Measurements from ENCODE around the gene WHAMM.
"Not testable (repeated sequence)": the region's sequence is repeated elsewhere in the genome, so short reads cannot be mapped to it uniquely, and the experiment has no call there.

Gene WHAMM, protein sequence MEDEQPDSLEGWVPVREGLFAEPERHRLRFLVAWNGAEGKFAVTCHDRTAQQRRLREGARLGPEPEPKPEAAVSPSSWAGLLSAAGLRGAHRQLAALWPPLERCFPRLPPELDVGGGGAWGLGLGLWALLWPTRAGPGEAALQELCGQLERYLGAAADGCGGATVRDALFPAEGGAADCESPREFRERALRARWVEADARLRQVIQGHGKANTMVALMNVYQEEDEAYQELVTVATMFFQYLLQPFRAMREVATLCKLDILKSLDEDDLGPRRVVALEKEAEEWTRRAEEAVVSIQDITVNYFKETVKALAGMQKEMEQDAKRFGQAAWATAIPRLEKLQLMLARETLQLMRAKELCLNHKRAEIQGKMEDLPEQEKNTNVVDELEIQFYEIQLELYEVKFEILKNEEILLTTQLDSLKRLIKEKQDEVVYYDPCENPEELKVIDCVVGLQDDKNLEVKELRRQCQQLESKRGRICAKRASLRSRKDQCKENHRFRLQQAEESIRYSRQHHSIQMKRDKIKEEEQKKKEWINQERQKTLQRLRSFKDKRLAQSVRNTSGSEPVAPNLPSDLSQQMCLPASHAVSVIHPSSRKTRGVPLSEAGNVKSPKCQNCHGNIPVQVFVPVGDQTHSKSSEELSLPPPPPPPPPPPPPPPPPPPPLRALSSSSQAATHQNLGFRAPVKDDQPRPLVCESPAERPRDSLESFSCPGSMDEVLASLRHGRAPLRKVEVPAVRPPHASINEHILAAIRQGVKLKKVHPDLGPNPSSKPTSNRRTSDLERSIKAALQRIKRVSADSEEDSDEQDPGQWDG

GRCh38 chr15:82809308-82810060 is at the start of gene WHAMM:
Gene WHAMM, plus strand, starts transcription at chr15:82809628. Its CDS starts 99 bp downstream, at chr15:82809727.
- FAIRE-seq, result no peak
- DNase-seq (ENCODE audit: insufficient read length, low spot score), result peak; percentile 98

- no peak for FAIRE-seq
- no peak for DNase-seq (ENCODE audit: insufficient read length, low spot score)
These were observed 45.9 kb upstream of the WHAMM start for GRCh38 chr15:82763361-82764116.

DNA sequence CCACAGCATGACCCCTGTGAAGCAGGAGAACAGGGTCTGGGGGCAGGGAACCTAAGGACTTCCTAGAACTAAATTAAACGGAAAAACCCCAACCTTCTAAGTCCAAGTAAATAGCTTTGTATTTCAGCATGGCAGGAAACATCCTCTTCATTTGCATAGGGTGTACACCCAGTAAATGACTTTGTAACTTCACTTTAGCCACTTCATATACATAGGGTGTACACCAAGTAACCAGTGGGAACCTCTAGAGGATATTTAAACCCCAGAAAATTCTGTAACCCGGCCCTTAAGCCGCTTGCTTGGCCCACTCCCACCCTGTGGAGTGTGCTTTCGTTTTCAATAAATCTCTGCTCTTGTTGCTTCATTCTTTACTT is 45.3 kb upstream of the WHAMM start:
- DNase-seq (ENCODE audit: insufficient read length, low spot score) (no peak), FAIRE-seq (no peak)

- FAIRE-seq, result no peak
These were observed 44.7 kb upstream of the WHAMM start for GRCh38 chr15:82764740-82765139.

GRCh38 chr15:82766201-82766600 is 43.2 kb upstream of the WHAMM start:
- DNase-seq (ENCODE audit: insufficient read length, low spot score); FAIRE-seq: not testable (repeated sequence)

More at GRCh38 chr15:82764740-82765139, 44.7 kb upstream of the WHAMM start:
- no peak for DNase-seq (ENCODE audit: insufficient read length, low spot score)

GRCh38 chr15:82767163-82767829 is 42.1 kb upstream of the WHAMM start:
- DNase-seq (ENCODE audit: insufficient read length, low spot score) (no peak), FAIRE-seq (no peak)

GRCh38 chr15:82768414-82769054 is 40.9 kb upstream of the WHAMM start:
- FAIRE-seq, result no peak

GRCh38 chr15:82771789-82772607 is 37.4 kb upstream of the WHAMM start:
- DNase-seq (ENCODE audit: insufficient read length, low spot score) (no peak), FAIRE-seq (no peak)

More at GRCh38 chr15:82768414-82769054, 40.9 kb upstream of the WHAMM start:
- DNase-seq (ENCODE audit: insufficient read length, low spot score), result peak; percentile 39

- no peak for FAIRE-seq
- DNase-seq (ENCODE audit: insufficient read length, low spot score), result no peak
These were observed 34.9 kb upstream of the WHAMM start for GRCh38 chr15:82774496-82774895.

DNA sequence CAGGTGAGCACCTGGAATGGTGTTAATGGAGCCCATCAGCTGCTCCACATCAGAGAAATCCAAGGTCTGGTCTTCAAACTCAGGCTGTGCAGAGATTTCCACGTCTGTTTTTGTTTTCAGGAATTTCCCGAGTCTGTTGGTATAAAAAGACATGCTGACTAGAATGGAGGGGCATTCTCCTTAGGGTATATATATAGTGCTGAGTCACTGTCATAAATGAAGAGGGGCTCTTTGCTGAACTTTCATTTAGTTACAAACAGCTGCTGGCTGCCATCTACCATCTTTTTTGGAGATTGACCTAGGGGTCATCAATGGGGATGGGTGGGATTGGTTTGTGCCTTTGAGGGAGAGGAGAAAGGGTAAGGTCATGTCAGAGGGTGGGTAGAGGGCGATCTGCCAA is 30.7 kb upstream of the WHAMM start:
- FAIRE-seq (no peak), DNase-seq (ENCODE audit: insufficient read length, low spot score) (no peak)

DNA sequence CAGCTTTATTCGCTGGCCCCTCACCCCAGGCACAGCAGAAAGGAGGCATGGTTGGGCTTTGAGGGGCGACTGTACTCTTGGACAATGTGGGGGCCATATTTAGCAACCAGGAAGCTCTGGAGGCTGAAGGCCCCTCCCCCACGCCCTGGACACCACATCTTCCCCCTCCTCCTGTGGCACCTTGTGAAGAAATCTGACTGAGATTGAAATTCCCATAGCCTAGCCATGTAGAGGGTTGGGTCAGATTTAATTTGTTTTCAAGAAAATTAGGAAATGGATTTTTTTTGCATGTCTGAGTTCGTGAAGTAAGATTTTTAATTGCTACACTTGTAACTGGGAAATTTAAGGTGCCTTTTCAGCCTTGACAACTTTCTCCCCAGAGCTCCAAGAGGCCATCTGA is 28.1 kb upstream of the WHAMM start:
- FAIRE-seq (no peak), DNase-seq (ENCODE audit: insufficient read length, low spot score) (no peak)

DNA sequence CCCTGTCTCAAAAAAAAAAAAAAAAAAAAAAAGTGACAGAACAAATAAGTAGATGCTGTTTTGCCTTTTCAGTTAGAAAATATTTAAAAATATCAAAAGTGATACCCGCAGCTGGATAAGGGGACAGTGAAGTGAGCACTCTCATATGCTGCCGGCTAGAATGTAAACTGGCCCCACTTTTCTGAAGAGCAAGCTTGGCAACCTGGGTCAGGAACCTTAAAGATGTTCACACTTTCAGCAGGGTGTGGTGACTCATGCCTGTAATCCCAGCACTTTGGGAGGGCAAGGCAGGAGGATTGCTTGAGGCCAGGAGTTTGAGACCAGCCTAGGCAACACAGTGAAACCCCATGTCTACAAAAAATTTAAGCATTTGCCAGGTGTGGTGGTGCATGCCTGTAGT is 20.9 kb upstream of the WHAMM start:
- FAIRE-seq, result no peak
- no peak for DNase-seq (ENCODE audit: insufficient read length, low spot score)

GRCh38 chr15:82789491-82789890 is 19.9 kb upstream of the WHAMM start:
- DNase-seq (ENCODE audit: insufficient read length, low spot score) (no peak), FAIRE-seq (no peak)

- no peak for DNase-seq (ENCODE audit: insufficient read length, low spot score)
- FAIRE-seq, result no peak
These were observed 19.1 kb upstream of the WHAMM start for GRCh38 chr15:82790321-82790720.

- no peak for DNase-seq (ENCODE audit: insufficient read length, low spot score)
- no peak for FAIRE-seq
These were observed 17.4 kb upstream of the WHAMM start for GRCh38 chr15:82792068-82792467.

DNA sequence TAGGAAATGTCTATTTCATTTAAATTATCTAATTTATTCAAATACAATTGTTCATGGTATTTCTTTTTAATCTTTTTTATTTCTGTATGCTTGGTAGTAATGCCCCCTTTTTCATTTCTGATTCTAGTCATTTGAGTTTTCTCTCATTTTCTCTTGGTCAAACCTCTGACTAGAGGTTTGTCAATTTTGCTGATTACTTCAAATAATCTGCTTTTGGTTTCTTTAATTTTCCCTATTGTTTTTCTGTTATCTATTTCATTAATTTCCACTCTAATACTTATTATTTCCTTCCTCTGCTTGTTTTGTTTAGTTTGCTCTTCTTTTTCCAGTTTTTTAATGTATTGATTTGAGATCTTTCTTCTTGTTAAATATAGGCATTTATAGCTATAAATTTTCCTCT is 15.7 kb upstream of the WHAMM start:
- FAIRE-seq (no peak), DNase-seq (ENCODE audit: insufficient read length, low spot score) (no peak)

DNA sequence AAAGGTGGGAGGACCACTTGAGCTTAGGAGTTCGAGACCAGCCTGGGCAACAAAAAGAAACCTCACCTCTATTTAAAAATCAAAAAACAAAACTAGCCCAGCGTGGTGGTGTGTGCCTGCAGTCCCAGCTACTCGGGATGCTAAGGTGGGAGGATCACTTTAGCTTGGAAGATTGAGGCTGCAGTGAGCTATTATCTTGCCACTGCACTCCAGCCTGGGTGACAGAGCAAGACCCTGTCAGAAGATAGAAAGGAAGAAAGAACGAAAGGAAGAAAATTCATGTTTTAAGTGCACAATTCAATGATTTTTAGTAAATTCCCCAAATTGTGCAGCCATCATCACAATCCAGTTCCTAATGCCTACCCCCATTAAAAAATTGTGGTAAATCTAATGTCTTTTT is 11.3 kb upstream of the WHAMM start:
- no peak for FAIRE-seq

GRCh38 chr15:82798531-82799166 is 10.8 kb upstream of the WHAMM start:
- DNase-seq (ENCODE audit: insufficient read length, low spot score), result no peak
- no peak for FAIRE-seq

More for the DNA sequence above, 11.3 kb upstream of the WHAMM start:
- no peak for DNase-seq (ENCODE audit: insufficient read length, low spot score)

Measured in HTR-8/SVneo (cell line).